ENCODE results near the gene EPB41L3. TPM values are rescaled to one million over a fixed set of nuclear protein-coding genes. Genes with fewer than 3 reads are reported as not detected.

Gene EPB41L3
- polyA plus RNA-seq, 1 donor (not counting 4 experiments of a cell fraction or from before 2014, with no cell fraction given): 0.39 TPM

DNA sequence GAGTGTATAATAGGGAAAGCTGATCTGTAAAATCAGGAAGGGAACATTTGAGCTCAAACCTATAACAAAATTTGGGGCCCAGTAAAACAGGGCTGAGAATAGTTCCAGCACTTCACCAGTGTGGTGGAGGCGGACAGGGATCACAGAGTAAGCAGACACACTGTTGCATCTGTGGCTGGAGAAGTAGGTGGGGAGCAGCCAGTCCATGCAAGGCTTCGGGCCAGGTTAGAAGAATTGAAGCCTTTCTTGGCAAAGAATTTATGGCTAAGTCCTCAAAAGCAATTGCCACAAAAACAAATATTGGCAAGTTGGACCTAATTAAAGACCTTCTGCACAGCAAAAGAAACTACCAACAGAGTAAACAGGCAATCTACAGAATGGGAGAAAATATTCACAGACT, 154.4 kb downstream of the EPB41L3 start:
- Histone ChIP-seq H3K27ac (ENCODE audit: control insufficient read depth, insufficient read depth, low read length) (no peak overlapping the region), H3K9ac (ENCODE audit: control insufficient read depth, extremely low read depth, insufficient read depth, low read length) (no peak overlapping the region), H3K4me1 (ENCODE audit: control insufficient read depth, extremely low read depth, insufficient read depth, low read length) (no peaks in the 10 kb centered on the region), H3K9me1 (ENCODE audit: control insufficient read depth, extremely low read depth, insufficient read depth, low read length) (no peaks in the 10 kb centered on the region), H3K4me2 (ENCODE audit: control insufficient read depth, extremely low read depth, insufficient read depth, low read depth, low read length) (no peak overlapping the region), H3K4me3 (ENCODE audit: control insufficient read depth in 2 of 3, extremely low read depth in 1 of 3, insufficient read depth in 2 of 3, low read depth in 1 of 3, low read length in 3 of 3) (no peak overlapping the region), H3K9me3 (ENCODE audit: control insufficient read depth, low read depth, low read length) (no peaks in the 10 kb centered on the region), H4K20me1 (ENCODE audit: control insufficient read depth, extremely low read depth, insufficient read depth, low read length) (no peaks in the 10 kb centered on the region), H2AFZ (ENCODE audit: control insufficient read depth, low read length) (no peak overlapping the region), H3K36me3 (ENCODE audit: control insufficient read depth in 2 of 2, extremely low read depth in 1 of 2, insufficient read depth in 2 of 2, low read length in 2 of 2) (no peaks in the 10 kb centered on the region), H3K27me3 (ENCODE audit: control insufficient read depth, extremely low read depth, insufficient read depth, low read length) (no peaks in the 10 kb centered on the region), H3K79me2 (ENCODE audit: control insufficient read depth, insufficient read depth, low read length) (no peaks in the 10 kb centered on the region)
- dilution Hi-C loops (cut with MboI; ENCODE audit: extremely low pct_ligation_motif_present, low sequenced_read_pairs): no loop called here
- DNase-seq (ENCODE audit: low read depth, low spot score) (no peak), FAIRE-seq (no peak)
- no peak for TF ChIP-seq EZH2 (IDR thresholded peaks at IDR 0.05; ENCODE audit: low read length)
- TF ChIP-seq, protein P1, sequence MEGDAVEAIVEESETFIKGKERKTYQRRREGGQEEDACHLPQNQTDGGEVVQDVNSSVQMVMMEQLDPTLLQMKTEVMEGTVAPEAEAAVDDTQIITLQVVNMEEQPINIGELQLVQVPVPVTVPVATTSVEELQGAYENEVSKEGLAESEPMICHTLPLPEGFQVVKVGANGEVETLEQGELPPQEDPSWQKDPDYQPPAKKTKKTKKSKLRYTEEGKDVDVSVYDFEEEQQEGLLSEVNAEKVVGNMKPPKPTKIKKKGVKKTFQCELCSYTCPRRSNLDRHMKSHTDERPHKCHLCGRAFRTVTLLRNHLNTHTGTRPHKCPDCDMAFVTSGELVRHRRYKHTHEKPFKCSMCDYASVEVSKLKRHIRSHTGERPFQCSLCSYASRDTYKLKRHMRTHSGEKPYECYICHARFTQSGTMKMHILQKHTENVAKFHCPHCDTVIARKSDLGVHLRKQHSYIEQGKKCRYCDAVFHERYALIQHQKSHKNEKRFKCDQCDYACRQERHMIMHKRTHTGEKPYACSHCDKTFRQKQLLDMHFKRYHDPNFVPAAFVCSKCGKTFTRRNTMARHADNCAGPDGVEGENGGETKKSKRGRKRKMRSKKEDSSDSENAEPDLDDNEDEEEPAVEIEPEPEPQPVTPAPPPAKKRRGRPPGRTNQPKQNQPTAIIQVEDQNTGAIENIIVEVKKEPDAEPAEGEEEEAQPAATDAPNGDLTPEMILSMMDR (optimal IDR thresholded peaks at IDR 0.05 in 1 of 3, IDR thresholded peaks at IDR 0.05 in 1 of 3, conservative IDR thresholded peaks at IDR 0.05 in 1 of 3; ENCODE audit: extremely low read depth in 1 of 3, insufficient read depth in 2 of 3, low read length in 3 of 3): no peak

DNA sequence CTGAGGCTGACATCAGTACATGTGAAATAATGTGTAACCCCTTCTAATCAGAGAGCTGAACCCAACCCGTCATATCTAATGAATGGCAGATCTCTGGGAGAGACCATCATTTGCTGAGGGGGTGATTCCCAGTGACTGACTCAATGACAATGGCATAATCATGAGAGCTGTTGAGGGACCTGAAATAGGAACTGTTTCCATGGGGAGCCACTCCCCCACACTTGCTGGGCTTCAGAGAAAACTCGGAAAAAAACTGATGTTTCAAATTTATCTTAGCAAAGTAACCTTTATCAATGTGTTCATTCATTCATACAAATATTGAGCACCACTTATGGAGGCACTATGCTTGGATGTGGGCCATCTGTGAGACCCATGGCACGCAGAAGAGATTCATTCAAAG, 154.9 kb downstream of the EPB41L3 start:
- Histone ChIP-seq H4K20me1 (ENCODE audit: control insufficient read depth, extremely low read depth, insufficient read depth, low read length) (no peaks in the 10 kb centered on the region), H3K27ac (ENCODE audit: control insufficient read depth, insufficient read depth, low read length) (no peak overlapping the region), H3K4me3 (ENCODE audit: control insufficient read depth in 2 of 3, extremely low read depth in 1 of 3, insufficient read depth in 2 of 3, low read depth in 1 of 3, low read length in 3 of 3) (no peak overlapping the region), H3K79me2 (ENCODE audit: control insufficient read depth, insufficient read depth, low read length) (no peaks in the 10 kb centered on the region), H3K9ac (ENCODE audit: control insufficient read depth, extremely low read depth, insufficient read depth, low read length) (no peak overlapping the region), H3K4me2 (ENCODE audit: control insufficient read depth, extremely low read depth, insufficient read depth, low read depth, low read length) (no peak overlapping the region), H2AFZ (ENCODE audit: control insufficient read depth, low read length) (no peak overlapping the region), H3K4me1 (ENCODE audit: control insufficient read depth, extremely low read depth, insufficient read depth, low read length) (no peaks in the 10 kb centered on the region), H3K9me3 (ENCODE audit: control insufficient read depth, low read depth, low read length) (no peaks in the 10 kb centered on the region), H3K9me1 (ENCODE audit: control insufficient read depth, extremely low read depth, insufficient read depth, low read length) (no peaks in the 10 kb centered on the region), H3K36me3 (ENCODE audit: control insufficient read depth in 2 of 2, extremely low read depth in 1 of 2, insufficient read depth in 2 of 2, low read length in 2 of 2) (no peaks in the 10 kb centered on the region), H3K27me3 (ENCODE audit: control insufficient read depth, extremely low read depth, insufficient read depth, low read length) (no peaks in the 10 kb centered on the region)
- dilution Hi-C loops (cut with MboI; ENCODE audit: extremely low pct_ligation_motif_present, low sequenced_read_pairs): no loop called here
- no peak for DNase-seq (ENCODE audit: low read depth, low spot score)
- FAIRE-seq: no peak
- TF ChIP-seq, protein P1 (optimal IDR thresholded peaks at IDR 0.05 in 1 of 3, IDR thresholded peaks at IDR 0.05 in 1 of 3, conservative IDR thresholded peaks at IDR 0.05 in 1 of 3; ENCODE audit: extremely low read depth in 1 of 3, insufficient read depth in 2 of 3, low read length in 3 of 3): no peak
- no peak for TF ChIP-seq EZH2 (IDR thresholded peaks at IDR 0.05; ENCODE audit: low read length)

Measured in keratinocyte (primary cell).